H9 (cell line): ENCODE data around the gene MEMO1. TPM values are rescaled to one million over a fixed set of nuclear protein-coding genes. Genes with fewer than 3 reads are reported as not detected.

Experiments
- DNase-seq: peaks from one replicate; pipeline ENCODE4 v3.0.0-alpha.2; 2017
- H2AFZ ChIP-seq: one replicate; pipeline ENCODE4 v1.6.1; 2013; ENCODE audit warnings: mild to moderate bottlenecking, low read length, control low read depth, moderate library complexity
- H2AK5ac ChIP-seq: 2 replicates; pipeline ENCODE4 v1.6.1; 2013; ENCODE audit warnings: low read length, control low read depth, mixed read lengths; ENCODE audit not compliant: insufficient read length
- H2BK120ac ChIP-seq: one replicate; pipeline ENCODE4 v1.6.1; 2013; ENCODE audit warnings: low read depth, mild to moderate bottlenecking, low read length, control low read depth, inconsistent platforms; ENCODE audit not compliant: poor library complexity, severe bottlenecking
- H2BK12ac ChIP-seq: 2 replicates; pipeline ENCODE4 v1.6.1; 2013; ENCODE audit warnings: low read length, control low read depth, mixed read lengths, low read depth; ENCODE audit not compliant: insufficient read length
- H2BK15ac ChIP-seq: 2 replicates; pipeline ENCODE4 v1.6.1; 2013; ENCODE audit warnings: low read depth, low read length, control low read depth
- H2BK20ac ChIP-seq: one replicate; pipeline ENCODE4 v1.6.1; 2013; ENCODE audit warnings: low read depth, mild to moderate bottlenecking, low read length, control low read depth, inconsistent platforms; ENCODE audit not compliant: poor library complexity, severe bottlenecking
- H2BK5ac ChIP-seq: 2 replicates; pipeline ENCODE4 v1.6.1; 2013; ENCODE audit warnings: low read length, control low read depth, mixed read lengths; ENCODE audit not compliant: insufficient read length
- H3K14ac ChIP-seq: 2 replicates; pipeline ENCODE4 v1.6.1; 2013; ENCODE audit warnings: low read length, control low read depth; ENCODE audit not compliant: insufficient read depth
- H3K18ac ChIP-seq: 2 replicates; pipeline ENCODE4 v1.6.1; 2013; ENCODE audit warnings: low read depth, mild to moderate bottlenecking, mixed read lengths, low read length, control low read depth; ENCODE audit not compliant: insufficient read length
- H3K23ac ChIP-seq: 2 replicates; pipeline ENCODE4 v1.6.1; 2013; ENCODE audit warnings: low read length, control low read depth, mixed read lengths, low read depth; ENCODE audit not compliant: insufficient read length
- H3K23me2 ChIP-seq: 2 replicates; pipeline ENCODE4 v1.6.1; 2013; ENCODE audit warnings: low read depth, mild to moderate bottlenecking, mixed read lengths, low read length, control low read depth; ENCODE audit not compliant: insufficient read length, poor library complexity, severe bottlenecking
- H3K27ac ChIP-seq: 2 replicates; pipeline ENCODE4 v1.5.1; 2013; ENCODE audit warnings: low read length, control low read depth, mixed read lengths, low read depth; ENCODE audit not compliant: insufficient read length
- H3K27me3 ChIP-seq: 2 replicates; pipeline ENCODE4 v1.6.1; 2013; ENCODE audit warnings: low read length, control low read depth, inconsistent platforms; ENCODE audit not compliant: insufficient read depth
- H3K4ac ChIP-seq: 2 replicates; pipeline ENCODE4 v1.6.1; 2013; ENCODE audit warnings: low read depth, mild to moderate bottlenecking, control low read depth, inconsistent platforms, low read length, moderate library complexity
- H3K4me1 ChIP-seq: 2 replicates; pipeline ENCODE4 v1.6.1; 2013; ENCODE audit warnings: low read length, control low read depth, inconsistent platforms; ENCODE audit not compliant: insufficient read depth
- H3K4me2 ChIP-seq: 2 replicates; pipeline ENCODE4 v1.6.1; 2013; ENCODE audit warnings: low read length, control low read depth, mixed read lengths; ENCODE audit not compliant: insufficient read length, insufficient read depth
- H3K56ac ChIP-seq: 2 replicates; pipeline ENCODE4 v1.6.1; 2013; ENCODE audit warnings: low read depth, mild to moderate bottlenecking, mixed read lengths, low read length, control low read depth; ENCODE audit not compliant: insufficient read length
- H3K79me1 ChIP-seq: 2 replicates; pipeline ENCODE4 v1.6.1; 2013; ENCODE audit warnings: low read depth, mild to moderate bottlenecking, moderate library complexity, low read length, control low read depth, inconsistent platforms; ENCODE audit not compliant: insufficient read depth, poor library complexity, severe bottlenecking
- H3K79me2 ChIP-seq: 2 replicates; pipeline ENCODE4 v1.6.1; 2013; ENCODE audit warnings: low read length, control low read depth, inconsistent platforms; ENCODE audit not compliant: insufficient read depth
- H3K9ac ChIP-seq: 2 replicates; pipeline ENCODE4 v1.6.1; 2013; ENCODE audit warnings: low read length, control low read depth, mixed read lengths; ENCODE audit not compliant: insufficient read length; ENCODE audit errors: extremely low read depth
- H3K9me3 ChIP-seq: one replicate; pipeline ENCODE4 v1.6.1; 2013; ENCODE audit warnings: low read depth, low read length, inconsistent platforms; ENCODE audit not compliant: control insufficient read depth
- H3T11ph ChIP-seq: one replicate; pipeline ENCODE4 v1.6.1; 2013; ENCODE audit warnings: mild to moderate bottlenecking, low read length, control low read depth, inconsistent platforms
- H4K20me1 ChIP-seq: one replicate; pipeline ENCODE4 v1.6.1; 2013; ENCODE audit not compliant: control insufficient read depth, insufficient read length, insufficient read depth
- H4K5ac ChIP-seq: 2 replicates; pipeline ENCODE4 v1.6.1; 2013; ENCODE audit warnings: low read depth, mild to moderate bottlenecking, mixed read lengths, low read length, control low read depth; ENCODE audit not compliant: insufficient read length
- H4K8ac ChIP-seq: replicated peaks from 2 replicates; pipeline ENCODE4 v1.6.1; 2013; ENCODE audit warnings: low read length, control low read depth, mixed read lengths, low read depth; ENCODE audit not compliant: insufficient read length
- H4K91ac ChIP-seq: 2 replicates; pipeline ENCODE4 v1.6.1; 2013; ENCODE audit warnings: low read depth, mild to moderate bottlenecking, moderate library complexity, mixed read lengths, low read length, control low read depth; ENCODE audit not compliant: insufficient read length
- H3K27ac Mint-ChIP-seq, 3 experiments: 2 replicates in 2 of 3; 3 replicates in 1 of 3; pipeline ENCODE4 v1.8.0; 2020 to 2021; ENCODE audit warnings: mixed read lengths in 3 of 3, mild to moderate bottlenecking in 1 of 3, moderate library complexity in 1 of 3
- H3K27me3 Mint-ChIP-seq: 2 replicates; pipeline ENCODE4 v1.8.0; 2021; ENCODE audit warnings: low read depth, mild to moderate bottlenecking, moderate library complexity, mixed read lengths
- H3K36me3 Mint-ChIP-seq, 3 experiments: 2 replicates in 2 of 3; 3 replicates in 1 of 3; pipeline ENCODE4 v1.8.0; 2020 to 2021; ENCODE audit warnings: low read depth in 3 of 3, mixed read lengths in 3 of 3; ENCODE audit not compliant: insufficient read depth in 1 of 3
- H3K4me1 Mint-ChIP-seq, 2 experiments: 2 replicates each; pipeline ENCODE4 v1.8.0; 2020; ENCODE audit warnings: mixed read lengths in 2 of 2
- H3K4me3 Mint-ChIP-seq, 2 experiments: 2 replicates in 1 of 2; 3 replicates in 1 of 2; pipeline ENCODE4 v1.8.0; 2020 to 2021; ENCODE audit warnings: mild to moderate bottlenecking in 2 of 2, mixed read lengths in 2 of 2, moderate library complexity in 1 of 2
- H3K9me3 Mint-ChIP-seq, 2 experiments: 2 replicates in 1 of 2; 3 replicates in 1 of 2; pipeline ENCODE4 v1.8.0; 2020; ENCODE audit warnings: mild to moderate bottlenecking in 2 of 2, mixed read lengths in 2 of 2, moderate library complexity in 1 of 2
- CTCF ChIP-seq: fragments of 200-600 bp; sonication (generic); conservative IDR thresholded peaks from 3 replicates; pipeline ENCODE4 v1.8.0; 2021; ENCODE audit warnings: antibody characterized with exemption, mild to moderate bottlenecking
- WGBS: extraction: QIAGEN DNeasy Blood & Tissue Kit; methylation state at CpG from one replicate; pipeline ENCODE4 v1.1.7; 2013; ENCODE audit warnings: missing lambda C conversion rate, low lambda C conversion rate, mixed read lengths; ENCODE audit not compliant: insufficient read length; ENCODE audit errors: extremely low coverage; 5-methylcytosine and 5-hydroxymethylcytosine counted together
- total RNA-seq: library from RNA; stranded (reverse); gene quantifications from 2 replicates; pipeline ENCODE4 v1.2.1, GENCODE V29; 2021

Gene MEMO1
- total RNA-seq, 1 experiment from 2014 or later: 49.4 TPM

GRCh38 chr2:31962757-31963361 lies 47.9 kb downstream of the MEMO1 start:
- Histone ChIP-seq H3K14ac (no peak overlapping the region), H3K9me3 (no peaks in the 10 kb centered on the region), H3K23me2 (no peaks in the 10 kb centered on the region), H3K23ac (no peak overlapping the region), H3K56ac (no peak overlapping the region), H3K79me2 (peaks cover 3% of the 10 kb centered on the region; the same call in 1 of the 2 replicates), H2BK120ac (no peak overlapping the region), H2BK12ac (no peak overlapping the region), H4K91ac (no peak overlapping the region), H2BK15ac (no peak overlapping the region), H4K20me1 (no peaks in the 10 kb centered on the region), H3K4me2 (no peak overlapping the region), H4K5ac (no peak overlapping the region), H3T11ph (no peak overlapping the region), H4K8ac (no peak overlapping the region), H2BK20ac (no peak overlapping the region), H3K4ac (no peak overlapping the region), H3K27ac (no peak overlapping the region), H3K18ac (no peak overlapping the region), H2BK5ac (no peak overlapping the region), H2AK5ac (no peak overlapping the region), H3K79me1 (peaks cover 12% of the 10 kb centered on the region), H2AFZ (no peak overlapping the region), H3K4me1 (no peaks in the 10 kb centered on the region), H3K27me3 (no peaks in the 10 kb centered on the region), H3K9ac (no peak overlapping the region)
- Mint-ChIP-seq H3K4me3 (no peak overlapping the region), H3K27me3 (no peaks in the 10 kb centered on the region), H3K9me3 (no peaks in the 10 kb centered on the region), H3K4me1 (peaks cover 0 to 3% of the 10 kb centered on the region in 2 experiments; a peak in 1 of 4 replicates), H3K36me3 (peaks cover 0 to 5% (median 4%) of the 10 kb centered on the region in 3 experiments; a peak in 5 of 7 replicates), H3K27ac (0 out of 7 replicates have a peak overlapping the region, but pooled peaks of 1 of the 3 experiments have one; percentile 1)
- DNase-seq: no peak
- no peak for TF ChIP-seq CTCF
- WGBS: no CpG with 5 or more reads among the region's 2 CpGs
